Mucosa of descending colon (tissue), 3 donors: ENCODE results near the gene SMYD2. TPM values are rescaled to one million over a fixed set of nuclear protein-coding genes. Genes with fewer than 3 reads are reported as not detected.

Source experiments
- ATAC-seq: fragments of 200-7000 bp; cut with Tn5 transposase; one replicate; pipeline ENCODE4 v1.9.1; 2020; ENCODE audit warnings: mild to moderate bottlenecking, moderate library complexity
- DNase-seq, 3 donors: peaks; one replicate each; pipeline ENCODE4 v3.0.0-alpha.2; 2020
- H3K36me3 ChIP-seq: fragments of 200-600 bp; one replicate; pipeline ENCODE4 v1.8.0; 2021; ENCODE audit warnings: low read depth, mild to moderate bottlenecking
- H3K4me1 ChIP-seq: fragments of 200-600 bp; one replicate; pipeline ENCODE4 v1.8.0; 2021; ENCODE audit warnings: low read depth, mild to moderate bottlenecking
- H3K4me3 ChIP-seq: fragments of 200-600 bp; one replicate; pipeline ENCODE4 v1.8.0; 2021; ENCODE audit warnings: mild to moderate bottlenecking
- H3K9me3 ChIP-seq: fragments of 200-600 bp; one replicate; pipeline ENCODE4 v1.8.0; 2021; ENCODE audit warnings: mild to moderate bottlenecking
- intact Hi-C, 2 donors: fragments of 100-400 bp; cut with DNase I in 1 of 2; cut with micrococcal nuclease in 1 of 2; formaldehyde crosslinking; loops; one replicate each; pipeline versions ENCODE4 v1.11.0 to v1.11.1; 2022; cut with DNase I, micrococcal nuclease
- total RNA-seq, 3 donors: library from RNA; stranded (reverse); fragmentation: NEBNext Ultra II Directional in 2 of 3; extraction: Animal tissue kit (Norgen Biotek cat#: 25700) in 2 of 3; gene quantifications; one replicate each; pipeline versions ENCODE4 v1.2.1 to v1.2.4, GENCODE V29; 2021 to 2023
- TF ChIP-seq, protein P1 (sequence below): fragments of 200-600 bp; IDR thresholded peaks from one replicate; pipeline ENCODE4 v1.8.0; 2022; ENCODE audit warnings: antibody characterized with exemption, mild to moderate bottlenecking
- donor health status: DM: no; HTN: no; CAD: no; lungs with moderate emphysema.
- donor health status: DM: no; HTN: no; CAD: no.
- donor health status: DM: no; HTN: yes; CAD: no.

SMYD2 gene
- total RNA-seq, 3 donors from 2014 or later, result 15.9 to 23.4 (median 18.6) TPM

GRCh38 chr1:214290424-214291037, 9.6 kb downstream of the SMYD2 start:
- TF ChIP-seq, protein P1, sequence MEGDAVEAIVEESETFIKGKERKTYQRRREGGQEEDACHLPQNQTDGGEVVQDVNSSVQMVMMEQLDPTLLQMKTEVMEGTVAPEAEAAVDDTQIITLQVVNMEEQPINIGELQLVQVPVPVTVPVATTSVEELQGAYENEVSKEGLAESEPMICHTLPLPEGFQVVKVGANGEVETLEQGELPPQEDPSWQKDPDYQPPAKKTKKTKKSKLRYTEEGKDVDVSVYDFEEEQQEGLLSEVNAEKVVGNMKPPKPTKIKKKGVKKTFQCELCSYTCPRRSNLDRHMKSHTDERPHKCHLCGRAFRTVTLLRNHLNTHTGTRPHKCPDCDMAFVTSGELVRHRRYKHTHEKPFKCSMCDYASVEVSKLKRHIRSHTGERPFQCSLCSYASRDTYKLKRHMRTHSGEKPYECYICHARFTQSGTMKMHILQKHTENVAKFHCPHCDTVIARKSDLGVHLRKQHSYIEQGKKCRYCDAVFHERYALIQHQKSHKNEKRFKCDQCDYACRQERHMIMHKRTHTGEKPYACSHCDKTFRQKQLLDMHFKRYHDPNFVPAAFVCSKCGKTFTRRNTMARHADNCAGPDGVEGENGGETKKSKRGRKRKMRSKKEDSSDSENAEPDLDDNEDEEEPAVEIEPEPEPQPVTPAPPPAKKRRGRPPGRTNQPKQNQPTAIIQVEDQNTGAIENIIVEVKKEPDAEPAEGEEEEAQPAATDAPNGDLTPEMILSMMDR, result no peak
- no peak for DNase-seq

DNA sequence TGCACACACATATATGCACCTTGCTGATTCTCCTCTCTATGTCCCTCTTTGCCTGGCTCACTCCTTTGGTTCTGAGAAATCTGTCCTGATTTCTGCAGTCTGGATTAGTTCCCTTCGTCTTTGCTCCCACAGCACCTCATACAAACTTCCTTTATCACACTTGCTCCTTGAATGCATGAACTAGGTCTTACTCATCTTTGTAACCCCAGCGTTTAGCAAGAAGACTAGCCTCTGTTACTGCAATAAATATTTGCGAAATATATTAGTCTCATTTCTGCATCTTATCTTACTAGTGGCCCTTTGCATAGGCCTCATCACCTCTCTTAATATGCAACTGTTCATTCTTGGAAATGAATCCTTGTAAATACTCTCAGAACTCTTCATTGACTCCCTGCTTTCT, 11.4 kb downstream of the SMYD2 start:
- H3K9me3 ChIP-seq, result no peaks in the 10 kb centered on the region
- intact Hi-C loops, result no loop called here
- ATAC-seq (no peak), DNase-seq (no peak)
- H3K4me1 ChIP-seq, result no peaks in the 10 kb centered on the region
- no peaks in the 10 kb centered on the region for H3K36me3 ChIP-seq
- TF ChIP-seq, protein P1, result no peak
- no peak overlapping the region for H3K4me3 ChIP-seq

More at GRCh38 chr1:214290424-214291037, 9.6 kb downstream of the SMYD2 start:
- Histone ChIP-seq H3K36me3 (no peaks in the 10 kb centered on the region), H3K4me1 (no peaks in the 10 kb centered on the region), H3K9me3 (no peaks in the 10 kb centered on the region), H3K4me3 (no peak overlapping the region)
- intact Hi-C loops, result no loop called here
- ATAC-seq, result no peak

GRCh38 chr1:214295934-214296333, 15.0 kb downstream of the SMYD2 start:
- DNase-seq (no peak), ATAC-seq (no peak)
- TF ChIP-seq, protein P1, result no peak
- Histone ChIP-seq H3K4me1 (no peaks in the 10 kb centered on the region), H3K9me3 (no peaks in the 10 kb centered on the region), H3K36me3 (no peaks in the 10 kb centered on the region), H3K4me3 (no peak overlapping the region)
- intact Hi-C loops, result no loop called here

GRCh38 chr1:214296860-214297745, 16.1 kb downstream of the SMYD2 start:
- H3K36me3 ChIP-seq, result no peaks in the 10 kb centered on the region
- TF ChIP-seq, protein P1, result no peak
- no peak for ATAC-seq
- DNase-seq, result no peak
- no peaks in the 10 kb centered on the region for H3K4me1 ChIP-seq
- H3K9me3 ChIP-seq, result no peaks in the 10 kb centered on the region
- intact Hi-C loops, result no loop called here
- H3K4me3 ChIP-seq, result no peak overlapping the region

GRCh38 chr1:214300149-214300780, 19.3 kb downstream of the SMYD2 start:
- TF ChIP-seq, protein P1, result no peak
- no peak overlapping the region for H3K4me3 ChIP-seq
- no peaks in the 10 kb centered on the region for H3K4me1 ChIP-seq
- no peak for DNase-seq
- no peak for ATAC-seq
- H3K36me3 ChIP-seq, result no peaks in the 10 kb centered on the region
- H3K9me3 ChIP-seq, result no peaks in the 10 kb centered on the region
- intact Hi-C loops, result no loop called here
